ENCODE measurements around the gene OR1M1.

Gene OR1M1

GRCh38 chr19:9076901-9077300, 10.0 kb upstream of the OR1M1 start:
- no peaks in the 10 kb centered on the region for H3F3A ChIP-seq (ENCODE audit: control insufficient read depth, insufficient read depth)
- H3K79me2 ChIP-seq (ENCODE audit: control insufficient read depth, low read length), result no peaks in the 10 kb centered on the region
- no peak overlapping the region for H3K27ac ChIP-seq (ENCODE audit: low read depth, low read length)
- no peaks in the 10 kb centered on the region for H3K36me3 ChIP-seq (ENCODE audit: control insufficient read depth, low read length)
- no peaks in the 10 kb centered on the region for H4K20me1 ChIP-seq (ENCODE audit: control insufficient read depth, insufficient read depth, low read depth, low read length)
- no peaks in the 10 kb centered on the region for H3K9me2 ChIP-seq (replicated peaks; ENCODE audit: control insufficient read depth, low read length)
- no peaks in the 10 kb centered on the region for H3K4me1 ChIP-seq (ENCODE audit: control insufficient read depth, low read length)
- TF ChIP-seq EZH2phosphoT487 (IDR thresholded peaks at IDR 0.05; ENCODE audit: borderline replicate concordance, low read length), result no peak
- no peak for TF ChIP-seq CTCF (IDR thresholded peaks at IDR 0.05; ENCODE audit: low read depth, low read length, poor library complexity, severe bottlenecking)
- no peak overlapping the region for H3K4me3 ChIP-seq (ENCODE audit: low read length)
- no peaks in the 10 kb centered on the region for H3K27me3 ChIP-seq (ENCODE audit: control insufficient read depth, low read length)
- no peak overlapping the region for H3K4me2 ChIP-seq (ENCODE audit: low read length)
- H3K9me3 ChIP-seq (ENCODE audit: control insufficient read depth, insufficient read depth, low read length), result no peaks in the 10 kb centered on the region

GRCh38 chr19:9078651-9079050, 8.2 kb upstream of the OR1M1 start:
- no peak overlapping the region for H3K4me2 ChIP-seq (ENCODE audit: low read length)

GRCh38 chr19:9107375-9107774, 20.5 kb downstream of the OR1M1 start, which contains the start of gene OR7G2:
Gene OR7G2 (minus strand): TSS chr19:9107475. CDS start chr19:9103243, 4,232 bp downstream.
- Histone ChIP-seq H3K4me2 (ENCODE audit: low read length) (no peak within 1 kb of the TSS), H3K27me3 (ENCODE audit: control insufficient read depth, low read length) (no peaks in the 10 kb centered on the region), H3K79me2 (ENCODE audit: control insufficient read depth, low read length) (no peaks in the 10 kb centered on the region), H3K36me3 (ENCODE audit: control insufficient read depth, low read length) (no peaks in the 10 kb centered on the region), H3K4me3 (ENCODE audit: low read length) (no peak within 1 kb of the TSS), H3K4me1 (ENCODE audit: control insufficient read depth, low read length) (no peaks in the 10 kb centered on the region), H3K9me2 (replicated peaks; ENCODE audit: control insufficient read depth, low read length) (no peaks in the 10 kb centered on the region), H3K9me3 (ENCODE audit: control insufficient read depth, insufficient read depth, low read length) (no peaks in the 10 kb centered on the region), H3F3A (ENCODE audit: control insufficient read depth, insufficient read depth) (no peaks in the 10 kb centered on the region), H3K27ac (ENCODE audit: low read depth, low read length) (no peak within 1 kb of the TSS), H4K20me1 (ENCODE audit: control insufficient read depth, insufficient read depth, low read depth, low read length) (no peaks in the 10 kb centered on the region)
- TF ChIP-seq EZH2phosphoT487 (IDR thresholded peaks at IDR 0.05; ENCODE audit: borderline replicate concordance, low read length) (no peak), CTCF (IDR thresholded peaks at IDR 0.05; ENCODE audit: low read depth, low read length, poor library complexity, severe bottlenecking) (no peak)

More at GRCh38 chr19:9078651-9079050, 8.2 kb upstream of the OR1M1 start:
- Histone ChIP-seq H3K27me3 (ENCODE audit: control insufficient read depth, low read length) (no peaks in the 10 kb centered on the region), H3K36me3 (ENCODE audit: control insufficient read depth, low read length) (no peaks in the 10 kb centered on the region), H4K20me1 (ENCODE audit: control insufficient read depth, insufficient read depth, low read depth, low read length) (no peaks in the 10 kb centered on the region), H3K9me3 (ENCODE audit: control insufficient read depth, insufficient read depth, low read length) (no peaks in the 10 kb centered on the region), H3K27ac (ENCODE audit: low read depth, low read length) (no peak overlapping the region), H3K4me3 (ENCODE audit: low read length) (no peak overlapping the region), H3K79me2 (ENCODE audit: control insufficient read depth, low read length) (no peaks in the 10 kb centered on the region), H3F3A (ENCODE audit: control insufficient read depth, insufficient read depth) (no peaks in the 10 kb centered on the region), H3K9me2 (replicated peaks; ENCODE audit: control insufficient read depth, low read length) (no peaks in the 10 kb centered on the region), H3K4me1 (ENCODE audit: control insufficient read depth, low read length) (no peaks in the 10 kb centered on the region)
- no peak for TF ChIP-seq EZH2phosphoT487 (IDR thresholded peaks at IDR 0.05; ENCODE audit: borderline replicate concordance, low read length)
- no peak for TF ChIP-seq CTCF (IDR thresholded peaks at IDR 0.05; ENCODE audit: low read depth, low read length, poor library complexity, severe bottlenecking)

All from DOHH2 (cell line).